Measurements from ENCODE around the gene RFC1.

RFC1 gene

GRCh38 chr4:39346856-39347519 lies 19.2 kb downstream of the RFC1 start:
- TF ChIP-seq, protein P1, sequence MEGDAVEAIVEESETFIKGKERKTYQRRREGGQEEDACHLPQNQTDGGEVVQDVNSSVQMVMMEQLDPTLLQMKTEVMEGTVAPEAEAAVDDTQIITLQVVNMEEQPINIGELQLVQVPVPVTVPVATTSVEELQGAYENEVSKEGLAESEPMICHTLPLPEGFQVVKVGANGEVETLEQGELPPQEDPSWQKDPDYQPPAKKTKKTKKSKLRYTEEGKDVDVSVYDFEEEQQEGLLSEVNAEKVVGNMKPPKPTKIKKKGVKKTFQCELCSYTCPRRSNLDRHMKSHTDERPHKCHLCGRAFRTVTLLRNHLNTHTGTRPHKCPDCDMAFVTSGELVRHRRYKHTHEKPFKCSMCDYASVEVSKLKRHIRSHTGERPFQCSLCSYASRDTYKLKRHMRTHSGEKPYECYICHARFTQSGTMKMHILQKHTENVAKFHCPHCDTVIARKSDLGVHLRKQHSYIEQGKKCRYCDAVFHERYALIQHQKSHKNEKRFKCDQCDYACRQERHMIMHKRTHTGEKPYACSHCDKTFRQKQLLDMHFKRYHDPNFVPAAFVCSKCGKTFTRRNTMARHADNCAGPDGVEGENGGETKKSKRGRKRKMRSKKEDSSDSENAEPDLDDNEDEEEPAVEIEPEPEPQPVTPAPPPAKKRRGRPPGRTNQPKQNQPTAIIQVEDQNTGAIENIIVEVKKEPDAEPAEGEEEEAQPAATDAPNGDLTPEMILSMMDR (IDR thresholded peaks at IDR 0.05; ENCODE audit: insufficient read depth, low read length, poor library complexity, severe bottlenecking), result no peak
- no peak overlapping the region for H3K4me3 ChIP-seq (replicated peaks; ENCODE audit: low read depth, low read length)
- peaks cover 1% of the 10 kb centered on the region; the same call in 1 of the 2 replicates for H3K36me3 ChIP-seq (ENCODE audit: control insufficient read depth, insufficient read depth, low read length)
- DNase-seq (ENCODE audit: extremely low read depth, insufficient read length), result no peak
- H3K27me3 ChIP-seq (replicated peaks; ENCODE audit: control insufficient read depth, insufficient read depth, low read length), result no peaks in the 10 kb centered on the region

DNA sequence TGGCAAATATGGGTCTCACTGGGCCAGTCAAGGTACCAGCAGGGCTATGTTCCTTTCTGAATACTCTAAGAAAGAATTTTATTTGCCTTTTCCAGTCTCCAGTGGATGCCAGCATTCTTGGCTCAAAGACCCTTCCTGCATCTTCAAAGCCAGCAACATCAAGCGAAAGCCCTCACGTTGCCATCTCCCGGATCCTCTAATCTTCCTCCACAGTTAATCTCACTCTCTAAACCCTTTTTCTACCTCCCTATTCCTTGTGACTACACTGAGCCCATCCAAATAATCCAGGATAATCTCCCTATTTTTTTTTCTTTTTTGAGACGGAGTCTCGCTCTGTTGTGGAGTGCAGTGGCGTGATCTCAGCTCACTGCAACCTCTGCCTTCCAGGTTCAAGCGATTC lies 23.4 kb downstream of the RFC1 start:
- Histone ChIP-seq H3K36me3 (ENCODE audit: control insufficient read depth, insufficient read depth, low read length) (peaks cover 1% of the 10 kb centered on the region), H3K4me3 (replicated peaks; ENCODE audit: low read depth, low read length) (no peak overlapping the region), H3K27me3 (replicated peaks; ENCODE audit: control insufficient read depth, insufficient read depth, low read length) (no peaks in the 10 kb centered on the region)
- TF ChIP-seq, protein P1 (IDR thresholded peaks at IDR 0.05; ENCODE audit: insufficient read depth, low read length, poor library complexity, severe bottlenecking), result no peak
- no peak for DNase-seq (ENCODE audit: extremely low read depth, insufficient read length)

GRCh38 chr4:39341075-39341725 lies 25.0 kb downstream of the RFC1 start:
- TF ChIP-seq, protein P1 (IDR thresholded peaks at IDR 0.05; ENCODE audit: insufficient read depth, low read length, poor library complexity, severe bottlenecking), result no peak
- no peak for DNase-seq (ENCODE audit: extremely low read depth, insufficient read length)
- peaks cover 1% of the 10 kb centered on the region for H3K36me3 ChIP-seq (ENCODE audit: control insufficient read depth, insufficient read depth, low read length)

DNA sequence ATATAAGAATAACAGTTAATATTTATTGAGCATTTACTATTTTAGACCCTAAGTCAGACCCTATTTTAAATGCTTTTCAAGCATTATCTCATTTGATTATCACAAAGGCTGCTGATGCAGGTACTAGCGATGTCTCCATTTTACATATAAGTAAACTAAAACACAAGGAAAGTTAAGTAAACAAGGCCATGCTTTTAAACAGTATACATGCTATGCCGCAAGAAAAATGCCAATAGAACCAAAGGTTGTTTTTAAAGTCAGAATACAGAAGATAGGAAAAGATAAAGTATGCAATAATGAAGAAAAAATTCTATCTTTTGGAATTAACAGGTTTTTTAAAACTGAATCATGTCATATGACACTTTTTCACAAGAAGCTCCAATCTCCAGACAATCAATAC lies 26.2 kb downstream of the RFC1 start:
- no peak overlapping the region for H3K4me3 ChIP-seq (replicated peaks; ENCODE audit: low read depth, low read length)
- no peak for DNase-seq (ENCODE audit: extremely low read depth, insufficient read length)
- TF ChIP-seq, protein P1 (IDR thresholded peaks at IDR 0.05; ENCODE audit: insufficient read depth, low read length, poor library complexity, severe bottlenecking), result no peak
- peaks cover 1% of the 10 kb centered on the region for H3K36me3 ChIP-seq (ENCODE audit: control insufficient read depth, insufficient read depth, low read length)
- H3K27me3 ChIP-seq (replicated peaks; ENCODE audit: control insufficient read depth, insufficient read depth, low read length), result no peaks in the 10 kb centered on the region

More at GRCh38 chr4:39341075-39341725, 25.0 kb downstream of the RFC1 start:
- Histone ChIP-seq H3K4me3 (replicated peaks; ENCODE audit: low read depth, low read length) (no peak overlapping the region), H3K27me3 (replicated peaks; ENCODE audit: control insufficient read depth, insufficient read depth, low read length) (no peaks in the 10 kb centered on the region)

- no peak overlapping the region for H3K4me3 ChIP-seq (replicated peaks; ENCODE audit: low read depth, low read length)
- no peak for DNase-seq (ENCODE audit: extremely low read depth, insufficient read length)
- H3K27me3 ChIP-seq (replicated peaks; ENCODE audit: control insufficient read depth, insufficient read depth, low read length), result no peaks in the 10 kb centered on the region
- TF ChIP-seq, protein P1 (IDR thresholded peaks at IDR 0.05; ENCODE audit: insufficient read depth, low read length, poor library complexity, severe bottlenecking), result no peak
- H3K36me3 ChIP-seq (ENCODE audit: control insufficient read depth, insufficient read depth, low read length), result no peaks in the 10 kb centered on the region; the same call in 1 of the 2 replicates
These were observed 28.3 kb downstream of the RFC1 start for GRCh38 chr4:39337841-39338240.
